HG03039 (cell line): Measurements from ENCODE around the gene WFDC12.

ENCODE experiments used
- ATAC-seq: cut with Tn5 transposase; IDR thresholded peaks from one replicate; pipeline ENCODE4 v1.9.1; 2021; ENCODE audit warnings: mild to moderate bottlenecking, moderate library complexity; ENCODE audit not compliant: unreplicated experiment

Gene WFDC12

DNA sequence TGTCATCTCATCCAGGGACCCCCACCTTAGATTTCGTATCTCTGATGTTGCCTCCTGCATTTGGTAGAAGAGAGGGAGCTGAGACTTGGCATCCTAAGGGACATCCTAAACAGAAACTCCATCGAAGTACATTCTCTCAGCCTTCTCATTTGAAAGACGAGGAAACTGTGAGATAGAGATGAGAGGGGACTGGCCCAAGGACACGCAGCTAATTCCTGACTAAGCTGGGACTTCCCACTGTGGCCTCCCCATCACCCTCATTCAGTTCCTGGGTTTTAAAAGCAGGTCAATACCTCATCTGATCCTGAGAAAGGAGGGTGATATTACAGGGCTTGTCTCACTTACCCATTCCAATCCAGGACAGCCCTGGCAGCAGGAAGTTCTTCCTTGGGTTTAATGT, 8.4 kb downstream of the WFDC12 start:
- ATAC-seq, result no peak

DNA sequence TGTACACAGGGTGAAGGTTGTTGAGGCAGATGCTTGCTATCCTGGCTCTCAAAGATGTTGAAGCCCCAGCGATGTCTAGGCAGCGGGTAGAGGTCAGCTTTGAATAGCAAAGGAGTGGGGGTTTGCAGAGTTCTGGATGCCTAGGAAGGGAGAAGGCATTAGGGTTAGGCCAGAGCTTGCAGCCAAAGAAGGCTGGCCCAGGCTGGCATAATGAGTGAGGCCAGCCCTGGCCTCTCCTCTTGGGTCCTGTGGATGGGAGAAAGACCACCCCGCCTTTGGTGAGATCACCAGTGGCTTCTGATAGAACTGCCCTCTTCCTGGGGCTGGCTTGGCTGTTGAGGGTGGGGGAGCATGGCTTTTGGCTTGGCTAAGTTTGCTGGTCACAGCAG, 8.9 kb downstream of the WFDC12 start:
- ATAC-seq, result no peak

DNA sequence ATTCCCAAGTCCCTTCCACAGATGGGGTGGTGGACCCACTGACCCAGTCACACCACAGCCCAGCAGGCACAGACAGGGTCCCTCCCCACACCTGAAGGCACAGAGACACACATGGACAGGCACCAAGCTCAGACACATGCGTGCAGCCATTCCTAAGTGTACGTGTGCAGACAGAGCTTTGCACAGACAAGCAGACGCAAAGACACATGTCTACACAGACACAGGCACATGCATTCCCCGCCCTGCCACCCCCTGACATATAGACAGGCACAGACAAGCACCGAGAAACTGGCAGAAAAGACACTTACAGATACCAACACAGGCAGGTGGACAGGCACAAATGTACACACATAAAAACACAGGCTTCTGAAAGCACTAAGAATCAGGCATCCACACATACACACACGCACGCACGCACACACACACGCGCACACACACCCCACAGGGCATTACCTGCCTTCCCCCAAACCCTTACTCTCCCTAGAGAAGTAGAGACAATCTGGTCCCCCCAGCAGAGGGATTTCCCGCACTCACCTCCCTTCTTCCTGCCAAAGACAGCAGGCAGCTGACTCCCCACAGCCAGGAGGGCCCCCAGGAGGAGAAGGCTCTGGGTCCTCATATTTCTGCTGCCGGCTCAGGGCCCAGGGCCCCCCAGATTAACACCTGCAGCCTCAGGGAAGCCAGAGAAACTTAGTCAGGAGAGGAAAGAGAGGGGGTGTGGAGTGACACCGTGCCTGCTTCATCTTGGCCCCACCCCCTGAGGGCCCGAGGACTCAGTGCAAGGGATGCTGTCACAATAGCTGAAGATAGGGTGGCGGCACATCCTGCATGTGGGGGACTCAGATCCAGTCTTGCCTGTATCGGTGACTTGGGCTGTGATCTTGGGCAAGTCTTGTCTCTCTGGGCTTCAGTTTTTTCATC, 9.5 kb downstream of the WFDC12 start, which contains the start of gene WFDC5:
TSS of gene WFDC5 (minus strand) at position 710 of the 921 bp plus-strand sequence. CDS start at position 619, 91 bp downstream.
- no peak for ATAC-seq

GRCh38 chr20:45113865-45114264, 10.4 kb downstream of the WFDC12 start:
- ATAC-seq, result no peak

DNA sequence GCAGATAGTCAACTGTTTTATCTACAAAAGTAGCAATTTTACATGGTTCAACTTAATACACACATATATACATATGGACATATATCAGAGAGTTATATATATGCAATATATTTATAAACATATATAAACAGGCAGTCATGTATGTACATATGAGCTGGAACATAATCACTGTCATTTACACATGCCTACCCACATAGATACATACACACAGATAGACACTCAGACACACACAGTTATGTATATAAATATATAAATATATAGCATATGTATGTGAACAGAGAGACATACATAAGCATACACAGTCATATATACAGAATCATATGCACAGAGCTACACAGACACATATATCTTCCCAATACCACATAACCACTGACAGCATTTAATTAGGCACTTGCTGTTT, 11.5 kb downstream of the WFDC12 start:
- ATAC-seq, result no peak

- no peak for ATAC-seq
Observed at GRCh38 chr20:45111799-45112471, 12.3 kb downstream of the WFDC12 start.

DNA sequence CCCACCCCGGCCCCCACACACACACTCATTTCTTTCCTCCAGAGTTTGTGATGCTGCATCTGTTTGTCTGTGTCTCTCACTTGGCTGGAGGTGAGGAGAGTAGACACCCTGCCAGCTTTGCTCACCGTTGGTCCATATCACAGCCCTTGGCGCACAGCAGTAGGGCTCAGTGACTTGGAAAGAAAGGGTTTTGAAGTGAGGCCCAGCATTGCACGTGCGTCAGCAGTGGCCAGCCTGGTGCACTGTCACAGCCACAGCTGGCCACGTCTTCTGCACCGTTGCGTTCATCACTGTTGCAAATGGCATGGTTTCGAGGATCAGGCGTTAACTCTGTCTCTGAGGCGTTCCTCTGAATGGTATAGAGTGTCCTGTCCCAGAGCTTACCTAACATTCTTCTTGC, 13.0 kb downstream of the WFDC12 start:
- ATAC-seq, result no peak

GRCh38 chr20:45110301-45110700, 14.0 kb downstream of the WFDC12 start:
- ATAC-seq, result no peak

- ATAC-seq, result no peak
Observed at GRCh38 chr20:45109634-45110033, 14.6 kb downstream of the WFDC12 start.

- ATAC-seq, result no peak
Observed at GRCh38 chr20:45105317-45105716, 18.9 kb downstream of the WFDC12 start.

GRCh38 chr20:45104786-45105185, 19.5 kb downstream of the WFDC12 start:
- no peak for ATAC-seq

- no peak for ATAC-seq
Observed at GRCh38 chr20:45103072-45103471, 21.2 kb downstream of the WFDC12 start.

- no peak for ATAC-seq
Observed at GRCh38 chr20:45101333-45101850, 22.9 kb downstream of the WFDC12 start.

GRCh38 chr20:45100563-45101245, 23.6 kb downstream of the WFDC12 start, which contains the start of gene KCNS1:
TSS of gene KCNS1 (minus strand) at chr20:45101127. CDS start at chr20:45099236, 1,891 bp downstream.
- no peak for ATAC-seq

- ATAC-seq, result no peak
Observed at GRCh38 chr20:45098103-45098773, 26.0 kb downstream of the WFDC12 start.

- no peak for ATAC-seq
Observed at GRCh38 chr20:45097485-45098102, 26.7 kb downstream of the WFDC12 start.

DNA sequence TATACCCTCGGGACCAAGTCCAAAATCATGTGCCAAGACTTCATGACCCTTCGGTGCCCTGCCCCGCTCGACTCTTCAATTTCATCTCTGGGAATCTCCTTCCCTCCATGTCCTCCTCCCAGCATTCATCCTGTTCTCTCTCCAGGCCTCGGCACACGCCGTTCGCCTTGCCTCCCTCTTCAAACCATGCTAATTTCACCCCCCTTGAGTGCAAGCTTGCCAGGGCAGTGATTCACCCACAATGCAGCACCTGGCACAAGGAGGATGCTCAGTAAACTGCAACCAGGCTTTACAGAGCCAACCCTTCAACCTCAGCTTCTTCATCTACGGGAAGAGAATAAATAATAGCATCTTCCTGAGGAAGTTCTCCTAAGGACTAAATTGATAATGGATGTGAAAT, 27.5 kb downstream of the WFDC12 start:
- no peak for ATAC-seq

DNA sequence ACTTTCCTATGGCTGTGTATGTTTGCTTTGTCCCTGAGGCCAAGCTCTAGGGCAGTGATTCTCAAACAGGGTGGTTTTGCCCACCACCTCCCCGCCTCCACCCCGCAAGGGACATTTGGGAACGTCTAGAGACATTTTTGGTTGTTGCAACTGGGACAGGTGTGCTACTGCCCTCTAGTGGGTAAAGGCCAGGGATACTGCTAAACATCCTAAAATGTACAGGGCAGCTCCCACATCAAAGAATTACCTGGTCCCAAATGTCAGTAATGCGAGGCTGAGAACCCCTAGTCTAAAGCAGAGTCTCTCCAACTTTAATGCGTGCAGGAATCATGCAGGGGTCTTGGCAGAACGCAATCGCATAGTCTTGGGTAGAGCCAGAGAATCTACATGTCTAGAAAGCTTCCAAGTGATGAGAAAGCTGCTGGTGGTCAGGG, 28.4 kb downstream of the WFDC12 start:
- ATAC-seq, result no peak

- no peak for ATAC-seq
Observed at GRCh38 chr20:45094864-45095574, 29.2 kb downstream of the WFDC12 start.
